HepG2 (cell line): Measurements from ENCODE around the gene WWTR1. TPM values are rescaled to one million over a fixed set of nuclear protein-coding genes. Genes with fewer than 3 reads are reported as not detected.
A peak's percentile ranks its signal among the peaks of the same experiment; 100 is the strongest.

Experiments
- RBAK ChIP-seq: sonication (generic); formaldehyde crosslinking; IDR thresholded peaks from 2 replicates; pipeline ENCODE4 v1.5.1; 2020; ENCODE audit warnings: mild to moderate bottlenecking, missing genetic modification reagents
- ZBTB42 ChIP-seq: sonication (generic); formaldehyde crosslinking; IDR thresholded peaks from 2 replicates; pipeline ENCODE4 v1.5.0; 2020; ENCODE audit warnings: mild to moderate bottlenecking, missing genetic modification reagents
- ZFP62 ChIP-seq: sonication (generic); formaldehyde crosslinking; IDR thresholded peaks from 2 replicates; pipeline ENCODE4 v1.4.0; 2020; ENCODE audit warnings: missing genetic modification reagents
- ZNF317 ChIP-seq: sonication (generic); formaldehyde crosslinking; IDR thresholded peaks from 2 replicates; pipeline ENCODE4 v1.5.0; 2020; ENCODE audit warnings: mild to moderate bottlenecking, missing genetic modification reagents
- ZNF589 ChIP-seq: sonication (generic); formaldehyde crosslinking; conservative IDR thresholded peaks from 2 replicates; pipeline ENCODE4 v1.8.0; 2022; ENCODE audit warnings: mild to moderate bottlenecking, moderate library complexity, missing genetic modification reagents
- ZNF672 ChIP-seq: sonication (generic); formaldehyde crosslinking; IDR thresholded peaks from 2 replicates; pipeline ENCODE4 v1.8.1; 2022; ENCODE audit warnings: missing genetic modification reagents
- ZNF883 ChIP-seq: sonication (generic); formaldehyde crosslinking; IDR thresholded peaks from 2 replicates; pipeline ENCODE4 v1.5.1; 2020; ENCODE audit warnings: mild to moderate bottlenecking, missing genetic modification reagents; ENCODE audit errors: not compliant biosample characterization
- polyA plus RNA-seq, 8 experiments: library from polyadenylated mRNA; depleted of rRNA in 3 of 8; stranded (reverse) in 7 of 8; unstranded in 1 of 8; fragments of >200 nt; fragmentation: Illumina TruSeq in 4 of 8; extraction: Trizol in 4 of 8; gene quantifications; 2 replicates each; pipeline versions ENCODE4 v1.2.1 to v1.2.3, GENCODE V29; 2011 to 2016; ENCODE audit warnings: low read depth in 4 of 8, missing spikeins in 1 of 8, mixed read lengths in 1 of 8; ENCODE audit not compliant: insufficient read depth in 1 of 8
- total RNA-seq, 5 experiments: library from RNA; depleted of rRNA; stranded (reverse); fragments of >200 nt; fragmentation: Illumina TruSeq; extraction: Trizol; gene quantifications; 2 replicates each; pipeline ENCODE4 v1.2.3, GENCODE V29; 2016; ENCODE audit warnings: low read depth in 1 of 5
- TF ChIP-seq, protein P1 (sequence below), 2 experiments: fragments of 450-650 bp in 1 of 2; sonication (generic) in 1 of 2; formaldehyde crosslinking in 1 of 2; IDR thresholded peaks; 2 replicates each; pipeline versions ENCODE4 v1.6.1 to v1.8.0; 2016 to 2022; ENCODE audit warnings: antibody characterized with exemption in 1 of 2, mild to moderate bottlenecking in 1 of 2, missing genetic modification reagents in 1 of 2
- TF ChIP-seq, protein P2 (sequence below), 2 experiments: IDR thresholded peaks; 2 replicates each; pipeline ENCODE4 v1.6.1; 2011 to 2012; ENCODE audit warnings: low read length in 2 of 2, borderline replicate concordance in 1 of 2, low read depth in 1 of 2, mild to moderate bottlenecking in 1 of 2, moderate library complexity in 1 of 2
- TF ChIP-seq, protein P3 (sequence below): sonication (generic); formaldehyde crosslinking; IDR thresholded peaks from 2 replicates; pipeline ENCODE4 v1.8.1; 2022; ENCODE audit warnings: mild to moderate bottlenecking, missing genetic modification reagents
- TF ChIP-seq, protein P4 (sequence below): sonication (generic); formaldehyde crosslinking; conservative IDR thresholded peaks from 2 replicates; pipeline ENCODE4 v1.4.0; 2020; ENCODE audit warnings: missing genetic modification reagents
- TF ChIP-seq, protein P5 (sequence below): sonication (generic); formaldehyde crosslinking; IDR thresholded peaks from 2 replicates; pipeline ENCODE4 v1.5.0; 2020; ENCODE audit warnings: missing genetic modification reagents

WWTR1 gene
- total and polyA plus RNA-seq, 2 of the 13 experiments (the other 11 are each of a cell fraction or from before 2014, with no cell fraction given) = 19.7 to 139 TPM

DNA sequence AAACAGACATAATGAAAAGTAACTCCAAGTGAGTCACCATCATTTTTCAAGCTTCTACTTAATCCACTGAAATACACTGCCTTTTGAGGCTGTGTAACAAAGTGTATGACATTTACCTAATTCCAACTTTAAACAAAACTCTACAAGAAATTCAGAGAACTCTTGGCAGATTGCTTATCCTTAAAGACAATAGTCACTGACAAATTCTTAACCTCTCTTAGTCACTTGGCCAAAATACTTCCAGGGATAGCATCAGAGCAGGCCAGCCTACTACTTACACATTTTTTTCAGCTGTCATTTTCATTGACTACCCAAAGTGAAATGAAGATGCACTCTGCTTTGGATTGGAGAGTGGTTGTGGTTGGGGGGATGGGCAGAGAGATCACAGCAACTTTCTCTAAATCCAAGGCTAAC, 3.6 kb downstream of the WWTR1 start (continued):
- TF ChIP-seq, protein P1, sequence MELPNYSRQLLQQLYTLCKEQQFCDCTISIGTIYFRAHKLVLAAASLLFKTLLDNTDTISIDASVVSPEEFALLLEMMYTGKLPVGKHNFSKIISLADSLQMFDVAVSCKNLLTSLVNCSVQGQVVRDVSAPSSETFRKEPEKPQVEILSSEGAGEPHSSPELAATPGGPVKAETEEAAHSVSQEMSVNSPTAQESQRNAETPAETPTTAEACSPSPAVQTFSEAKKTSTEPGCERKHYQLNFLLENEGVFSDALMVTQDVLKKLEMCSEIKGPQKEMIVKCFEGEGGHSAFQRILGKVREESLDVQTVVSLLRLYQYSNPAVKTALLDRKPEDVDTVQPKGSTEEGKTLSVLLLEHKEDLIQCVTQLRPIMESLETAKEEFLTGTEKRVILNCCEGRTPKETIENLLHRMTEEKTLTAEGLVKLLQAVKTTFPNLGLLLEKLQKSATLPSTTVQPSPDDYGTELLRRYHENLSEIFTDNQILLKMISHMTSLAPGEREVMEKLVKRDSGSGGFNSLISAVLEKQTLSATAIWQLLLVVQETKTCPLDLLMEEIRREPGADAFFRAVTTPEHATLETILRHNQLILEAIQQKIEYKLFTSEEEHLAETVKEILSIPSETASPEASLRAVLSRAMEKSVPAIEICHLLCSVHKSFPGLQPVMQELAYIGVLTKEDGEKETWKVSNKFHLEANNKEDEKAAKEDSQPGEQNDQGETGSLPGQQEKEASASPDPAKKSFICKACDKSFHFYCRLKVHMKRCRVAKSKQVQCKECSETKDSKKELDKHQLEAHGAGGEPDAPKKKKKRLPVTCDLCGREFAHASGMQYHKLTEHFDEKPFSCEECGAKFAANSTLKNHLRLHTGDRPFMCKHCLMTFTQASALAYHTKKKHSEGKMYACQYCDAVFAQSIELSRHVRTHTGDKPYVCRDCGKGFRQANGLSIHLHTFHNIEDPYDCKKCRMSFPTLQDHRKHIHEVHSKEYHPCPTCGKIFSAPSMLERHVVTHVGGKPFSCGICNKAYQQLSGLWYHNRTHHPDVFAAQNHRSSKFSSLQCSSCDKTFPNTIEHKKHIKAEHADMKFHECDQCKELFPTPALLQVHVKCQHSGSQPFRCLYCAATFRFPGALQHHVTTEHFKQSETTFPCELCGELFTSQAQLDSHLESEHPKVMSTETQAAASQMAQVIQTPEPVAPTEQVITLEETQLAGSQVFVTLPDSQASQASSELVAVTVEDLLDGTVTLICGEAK (IDR thresholded peaks at IDR 0.05) = no peak
- TF ChIP-seq, protein P1 (CRISPR knock-in tag; IDR thresholded peaks at IDR 0.05) = no peak
- no peak for TF ChIP-seq ZFP62 (CRISPR knock-in tag)
- TF ChIP-seq ZNF883 (CRISPR knock-in tag) = no peak
- TF ChIP-seq, protein P2, sequence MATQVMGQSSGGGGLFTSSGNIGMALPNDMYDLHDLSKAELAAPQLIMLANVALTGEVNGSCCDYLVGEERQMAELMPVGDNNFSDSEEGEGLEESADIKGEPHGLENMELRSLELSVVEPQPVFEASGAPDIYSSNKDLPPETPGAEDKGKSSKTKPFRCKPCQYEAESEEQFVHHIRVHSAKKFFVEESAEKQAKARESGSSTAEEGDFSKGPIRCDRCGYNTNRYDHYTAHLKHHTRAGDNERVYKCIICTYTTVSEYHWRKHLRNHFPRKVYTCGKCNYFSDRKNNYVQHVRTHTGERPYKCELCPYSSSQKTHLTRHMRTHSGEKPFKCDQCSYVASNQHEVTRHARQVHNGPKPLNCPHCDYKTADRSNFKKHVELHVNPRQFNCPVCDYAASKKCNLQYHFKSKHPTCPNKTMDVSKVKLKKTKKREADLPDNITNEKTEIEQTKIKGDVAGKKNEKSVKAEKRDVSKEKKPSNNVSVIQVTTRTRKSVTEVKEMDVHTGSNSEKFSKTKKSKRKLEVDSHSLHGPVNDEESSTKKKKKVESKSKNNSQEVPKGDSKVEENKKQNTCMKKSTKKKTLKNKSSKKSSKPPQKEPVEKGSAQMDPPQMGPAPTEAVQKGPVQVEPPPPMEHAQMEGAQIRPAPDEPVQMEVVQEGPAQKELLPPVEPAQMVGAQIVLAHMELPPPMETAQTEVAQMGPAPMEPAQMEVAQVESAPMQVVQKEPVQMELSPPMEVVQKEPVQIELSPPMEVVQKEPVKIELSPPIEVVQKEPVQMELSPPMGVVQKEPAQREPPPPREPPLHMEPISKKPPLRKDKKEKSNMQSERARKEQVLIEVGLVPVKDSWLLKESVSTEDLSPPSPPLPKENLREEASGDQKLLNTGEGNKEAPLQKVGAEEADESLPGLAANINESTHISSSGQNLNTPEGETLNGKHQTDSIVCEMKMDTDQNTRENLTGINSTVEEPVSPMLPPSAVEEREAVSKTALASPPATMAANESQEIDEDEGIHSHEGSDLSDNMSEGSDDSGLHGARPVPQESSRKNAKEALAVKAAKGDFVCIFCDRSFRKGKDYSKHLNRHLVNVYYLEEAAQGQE (IDR thresholded peaks at IDR 0.05; ENCODE audit: borderline replicate concordance in 1 of 2, low read depth in 1 of 2, low read length in 2 of 2) = no peak
- TF ChIP-seq, protein P3, sequence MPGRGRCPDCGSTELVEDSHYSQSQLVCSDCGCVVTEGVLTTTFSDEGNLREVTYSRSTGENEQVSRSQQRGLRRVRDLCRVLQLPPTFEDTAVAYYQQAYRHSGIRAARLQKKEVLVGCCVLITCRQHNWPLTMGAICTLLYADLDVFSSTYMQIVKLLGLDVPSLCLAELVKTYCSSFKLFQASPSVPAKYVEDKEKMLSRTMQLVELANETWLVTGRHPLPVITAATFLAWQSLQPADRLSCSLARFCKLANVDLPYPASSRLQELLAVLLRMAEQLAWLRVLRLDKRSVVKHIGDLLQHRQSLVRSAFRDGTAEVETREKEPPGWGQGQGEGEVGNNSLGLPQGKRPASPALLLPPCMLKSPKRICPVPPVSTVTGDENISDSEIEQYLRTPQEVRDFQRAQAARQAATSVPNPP (CRISPR knock-in tag) = 0 out of 2 replicates have a peak, but pooled peaks have one; percentile 22
- TF ChIP-seq ZNF317 (CRISPR knock-in tag) = 0 out of 2 replicates have a peak, but pooled peaks have one; percentile 23
- TF ChIP-seq RBAK = no peak
- TF ChIP-seq, protein P4, sequence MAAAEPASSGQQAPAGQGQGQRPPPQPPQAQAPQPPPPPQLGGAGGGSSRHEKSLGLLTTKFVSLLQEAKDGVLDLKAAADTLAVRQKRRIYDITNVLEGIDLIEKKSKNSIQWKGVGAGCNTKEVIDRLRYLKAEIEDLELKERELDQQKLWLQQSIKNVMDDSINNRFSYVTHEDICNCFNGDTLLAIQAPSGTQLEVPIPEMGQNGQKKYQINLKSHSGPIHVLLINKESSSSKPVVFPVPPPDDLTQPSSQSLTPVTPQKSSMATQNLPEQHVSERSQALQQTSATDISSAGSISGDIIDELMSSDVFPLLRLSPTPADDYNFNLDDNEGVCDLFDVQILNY (CRISPR knock-in tag) = no peak
- no peak for TF ChIP-seq ZBTB42 (CRISPR knock-in tag)
- no peak for TF ChIP-seq ZNF672
- no peak for TF ChIP-seq ZNF589 (CRISPR knock-in tag)
- TF ChIP-seq, protein P5, sequence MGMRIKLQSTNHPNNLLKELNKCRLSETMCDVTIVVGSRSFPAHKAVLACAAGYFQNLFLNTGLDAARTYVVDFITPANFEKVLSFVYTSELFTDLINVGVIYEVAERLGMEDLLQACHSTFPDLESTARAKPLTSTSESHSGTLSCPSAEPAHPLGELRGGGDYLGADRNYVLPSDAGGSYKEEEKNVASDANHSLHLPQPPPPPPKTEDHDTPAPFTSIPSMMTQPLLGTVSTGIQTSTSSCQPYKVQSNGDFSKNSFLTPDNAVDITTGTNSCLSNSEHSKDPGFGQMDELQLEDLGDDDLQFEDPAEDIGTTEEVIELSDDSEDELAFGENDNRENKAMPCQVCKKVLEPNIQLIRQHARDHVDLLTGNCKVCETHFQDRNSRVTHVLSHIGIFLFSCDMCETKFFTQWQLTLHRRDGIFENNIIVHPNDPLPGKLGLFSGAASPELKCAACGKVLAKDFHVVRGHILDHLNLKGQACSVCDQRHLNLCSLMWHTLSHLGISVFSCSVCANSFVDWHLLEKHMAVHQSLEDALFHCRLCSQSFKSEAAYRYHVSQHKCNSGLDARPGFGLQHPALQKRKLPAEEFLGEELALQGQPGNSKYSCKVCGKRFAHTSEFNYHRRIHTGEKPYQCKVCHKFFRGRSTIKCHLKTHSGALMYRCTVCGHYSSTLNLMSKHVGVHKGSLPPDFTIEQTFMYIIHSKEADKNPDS (CRISPR knock-in tag) = no peak
